Measurements from ENCODE around the gene RASSF4. TPM values are rescaled to one million over a fixed set of nuclear protein-coding genes. Genes with fewer than 3 reads are reported as not detected.
A peak's percentile ranks its signal among the peaks of the same experiment; 100 is the strongest.
"Not testable (repeated sequence)": the region's sequence is repeated elsewhere in the genome, so short reads cannot be mapped to it uniquely, and the experiment has no call there.

RASSF4 gene
- total RNA-seq, 1 donor from 2014 or later = 29.2 TPM

DNA sequence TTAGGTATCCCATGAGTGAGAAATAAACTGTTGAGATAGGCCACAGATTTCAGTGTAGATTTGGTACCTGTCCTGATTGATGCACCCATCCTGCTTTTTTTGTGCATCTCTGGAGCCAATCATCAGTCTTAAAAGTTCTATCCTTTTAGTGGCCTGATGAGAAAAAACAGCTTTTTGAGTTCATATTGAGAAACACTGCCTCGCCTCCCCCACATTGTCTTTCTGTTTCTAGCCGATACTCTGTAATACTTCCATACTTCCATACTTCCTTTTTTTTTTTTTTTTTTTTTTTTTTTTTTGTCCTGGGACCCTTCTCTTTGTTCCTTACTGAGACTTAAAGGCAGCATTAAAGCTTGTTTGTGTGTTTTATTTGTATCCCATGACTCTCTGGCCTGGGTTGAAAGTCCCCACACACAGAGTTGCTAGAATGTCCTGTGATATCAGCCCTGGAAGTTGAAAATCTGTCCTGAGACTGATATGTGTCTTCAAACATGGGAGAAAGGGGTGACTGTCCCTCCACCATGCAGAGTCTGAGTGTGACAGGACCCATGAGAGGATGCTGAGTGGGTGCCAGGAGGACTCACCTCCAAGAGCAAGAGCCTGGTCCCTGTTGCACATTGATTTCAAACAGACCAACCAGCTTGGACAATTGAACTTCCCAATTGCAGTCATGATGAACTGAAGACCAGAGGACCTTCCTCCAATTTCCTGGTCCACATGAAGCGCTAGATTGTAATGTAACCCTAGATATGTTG is 46.9 kb downstream of the RASSF4 start:
- DNase-seq (ENCODE audit: extremely low spot score in 2 of 2) = no peak
- intact Hi-C loops (cut with DNase I) = no loop called here
- Histone ChIP-seq H3K36me3 (peaks cover 0 to 10% of the 10 kb centered on the region in 2 donors), H3K4me1 (peaks cover 19% of the 10 kb centered on the region), H3K27me3 (no peaks in the 10 kb centered on the region), H3K27ac (no peak overlapping the region), H3K9me3 (no peaks in the 10 kb centered on the region), H3K4me3 (no peak overlapping the region)
- no peak for TF ChIP-seq POLR2AphosphoS5 (IDR thresholded peaks at IDR 0.05; ENCODE audit: insufficient read depth in 1 of 2, low read depth in 1 of 2)
- TF ChIP-seq POLR2A (IDR thresholded peaks at IDR 0.05) = no peak
- TF ChIP-seq, protein P1, sequence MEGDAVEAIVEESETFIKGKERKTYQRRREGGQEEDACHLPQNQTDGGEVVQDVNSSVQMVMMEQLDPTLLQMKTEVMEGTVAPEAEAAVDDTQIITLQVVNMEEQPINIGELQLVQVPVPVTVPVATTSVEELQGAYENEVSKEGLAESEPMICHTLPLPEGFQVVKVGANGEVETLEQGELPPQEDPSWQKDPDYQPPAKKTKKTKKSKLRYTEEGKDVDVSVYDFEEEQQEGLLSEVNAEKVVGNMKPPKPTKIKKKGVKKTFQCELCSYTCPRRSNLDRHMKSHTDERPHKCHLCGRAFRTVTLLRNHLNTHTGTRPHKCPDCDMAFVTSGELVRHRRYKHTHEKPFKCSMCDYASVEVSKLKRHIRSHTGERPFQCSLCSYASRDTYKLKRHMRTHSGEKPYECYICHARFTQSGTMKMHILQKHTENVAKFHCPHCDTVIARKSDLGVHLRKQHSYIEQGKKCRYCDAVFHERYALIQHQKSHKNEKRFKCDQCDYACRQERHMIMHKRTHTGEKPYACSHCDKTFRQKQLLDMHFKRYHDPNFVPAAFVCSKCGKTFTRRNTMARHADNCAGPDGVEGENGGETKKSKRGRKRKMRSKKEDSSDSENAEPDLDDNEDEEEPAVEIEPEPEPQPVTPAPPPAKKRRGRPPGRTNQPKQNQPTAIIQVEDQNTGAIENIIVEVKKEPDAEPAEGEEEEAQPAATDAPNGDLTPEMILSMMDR (IDR thresholded peaks at IDR 0.05) = no peak

DNA sequence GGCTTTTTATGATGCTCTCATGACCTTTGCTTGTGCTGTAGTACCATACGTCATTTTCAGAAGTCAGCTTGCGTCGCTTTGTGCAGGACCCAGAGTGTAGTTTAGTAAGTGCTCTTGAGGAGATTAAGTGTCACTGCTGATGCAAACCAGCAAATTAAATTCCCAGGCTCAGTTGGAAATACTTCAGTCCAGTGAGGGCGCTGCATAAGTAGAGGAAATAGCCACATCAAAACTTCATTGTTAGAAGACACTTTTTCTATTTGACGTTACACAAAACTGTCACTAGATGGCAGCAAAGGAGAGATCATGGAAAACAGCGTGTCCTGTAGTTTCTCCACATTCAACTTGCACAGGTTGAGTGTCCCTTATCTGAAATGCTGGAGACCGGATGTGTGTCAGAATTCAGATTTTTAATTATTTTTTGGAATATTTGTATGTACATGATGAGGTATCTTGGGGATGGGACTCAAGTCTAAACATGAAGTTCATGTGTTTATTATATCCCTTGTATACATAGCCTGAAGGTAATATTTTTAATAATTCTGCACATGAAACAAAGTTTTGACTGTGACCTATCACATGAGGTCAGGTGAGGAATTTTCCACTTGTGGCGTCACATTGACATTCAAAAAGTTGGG is 49.0 kb downstream of the RASSF4 start:
- intact Hi-C loops (cut with DNase I) = no loop called here
- H3K4me3 ChIP-seq = no peak overlapping the region
- no peak for DNase-seq (ENCODE audit: extremely low spot score in 2 of 2)
- no peaks in the 10 kb centered on the region for H3K9me3 ChIP-seq
- H3K27me3 ChIP-seq = no peaks in the 10 kb centered on the region
- peak overlapping the region; percentile 10 for H3K27ac ChIP-seq
- H3K36me3 ChIP-seq = peaks cover 0 to 4% of the 10 kb centered on the region in 2 donors
- TF ChIP-seq, protein P1 (IDR thresholded peaks at IDR 0.05) = peak; percentile 62 to 78 (median 63)
- TF ChIP-seq POLR2A (IDR thresholded peaks at IDR 0.05) = no peak
- TF ChIP-seq POLR2AphosphoS5 (IDR thresholded peaks at IDR 0.05; ENCODE audit: insufficient read depth in 1 of 2, low read depth in 1 of 2) = peak in 1 of 2 donors; percentile 71
- H3K4me1 ChIP-seq = peaks cover 5% of the 10 kb centered on the region

DNA sequence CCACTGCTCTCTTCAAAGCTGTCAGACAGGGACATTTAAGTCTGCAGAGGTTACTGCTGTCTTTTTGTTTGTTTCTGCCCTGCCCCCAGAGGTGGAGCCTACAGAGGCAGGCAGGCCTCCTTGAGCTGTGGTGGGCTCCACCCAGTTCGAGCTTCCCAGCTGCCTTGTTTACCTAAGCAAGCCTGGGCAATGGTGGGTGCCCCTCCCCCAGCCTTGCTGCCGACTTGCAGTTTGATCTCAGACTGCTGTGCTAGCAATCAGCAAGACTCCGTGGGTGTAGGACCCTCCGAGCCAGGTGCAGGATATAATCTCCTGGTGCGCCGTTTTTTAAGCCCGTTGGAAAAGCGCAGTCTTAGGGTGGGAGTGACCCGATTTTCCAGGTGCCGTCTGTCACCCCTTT is 55.0 kb downstream of the RASSF4 start:
- intact Hi-C loops (cut with DNase I); H3K27me3 ChIP-seq; H3K4me3 ChIP-seq; H3K4me1 ChIP-seq; H3K27ac ChIP-seq; H3K36me3 ChIP-seq; DNase-seq (ENCODE audit: extremely low spot score in 2 of 2); H3K9me3 ChIP-seq: not testable (repeated sequence)

DNA sequence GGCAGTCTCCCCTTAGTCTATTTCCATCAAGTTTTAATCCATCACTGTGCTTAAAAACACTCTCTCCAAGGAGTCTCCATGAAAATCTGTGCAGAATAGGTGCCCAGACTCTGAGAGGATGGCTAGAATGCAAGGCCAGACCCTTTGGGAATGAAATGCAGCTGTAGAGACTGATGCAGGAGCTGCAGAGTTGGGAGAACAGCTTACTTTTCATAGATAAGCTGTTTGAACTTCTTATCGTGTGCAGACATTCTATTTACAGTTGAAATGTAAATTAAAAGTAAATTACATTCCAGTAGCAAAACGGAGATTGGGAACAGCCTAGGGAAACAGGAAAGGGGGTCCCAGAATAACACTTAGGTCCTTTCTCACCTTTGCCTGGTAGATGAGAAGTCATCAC is 56.0 kb downstream of the RASSF4 start:
- DNase-seq (ENCODE audit: extremely low spot score in 2 of 2) = no peak
- Histone ChIP-seq H3K4me1 (no peaks in the 10 kb centered on the region), H3K27me3 (no peaks in the 10 kb centered on the region), H3K36me3 (no peaks in the 10 kb centered on the region), H3K27ac (no peak overlapping the region), H3K9me3 (no peaks in the 10 kb centered on the region), H3K4me3 (no peak overlapping the region)
- intact Hi-C loops (cut with DNase I) = no loop called here
- TF ChIP-seq, protein P1 (IDR thresholded peaks at IDR 0.05) = no peak
- TF ChIP-seq POLR2AphosphoS5 (IDR thresholded peaks at IDR 0.05; ENCODE audit: insufficient read depth in 1 of 2, low read depth in 1 of 2) = no peak
- TF ChIP-seq POLR2A (IDR thresholded peaks at IDR 0.05) = no peak

DNA sequence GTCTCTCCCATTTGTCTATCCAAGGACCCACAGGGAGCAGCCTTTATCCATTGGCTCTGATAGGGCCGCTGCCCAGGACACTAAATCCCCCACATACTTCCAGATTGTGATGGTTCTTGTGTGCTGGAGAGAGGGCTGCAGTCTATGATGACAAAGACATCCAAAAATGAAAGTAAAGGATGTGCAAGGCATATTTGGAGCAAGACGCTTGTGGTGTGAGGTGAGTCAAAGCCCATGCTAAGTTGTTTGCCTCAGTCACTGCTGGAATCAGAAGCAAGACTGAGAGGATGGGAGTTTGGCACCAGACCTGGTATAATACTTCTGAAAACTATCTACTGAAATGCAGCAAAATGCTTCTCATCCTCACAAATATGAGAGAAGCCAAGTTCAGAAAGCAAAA is 63.8 kb downstream of the RASSF4 start:
- H3K27ac ChIP-seq = no peak overlapping the region
- intact Hi-C loops (cut with DNase I) = no loop called here

More for the DNA sequence above, 63.8 kb downstream of the RASSF4 start:
- Histone ChIP-seq H3K4me1 (no peaks in the 10 kb centered on the region), H3K36me3 (no peaks in the 10 kb centered on the region), H3K4me3 (no peak overlapping the region), H3K9me3 (no peaks in the 10 kb centered on the region), H3K27me3 (no peaks in the 10 kb centered on the region)
- no peak for TF ChIP-seq POLR2A (IDR thresholded peaks at IDR 0.05)
- TF ChIP-seq, protein P1 (IDR thresholded peaks at IDR 0.05) = no peak
- TF ChIP-seq POLR2AphosphoS5 (IDR thresholded peaks at IDR 0.05; ENCODE audit: insufficient read depth in 1 of 2, low read depth in 1 of 2) = no peak
- no peak for DNase-seq (ENCODE audit: extremely low spot score in 2 of 2)
